ENCODE results near the gene ATP5F1E.

Gene ATP5F1E

GRCh38 chr20:59032713-59033059, 551 bp upstream of the ATP5F1E start (continued):
- TF ChIP-seq ZNF670 (tag by site-specific recombination; IDR thresholded peaks at IDR 0.05; ENCODE audit: low read depth) (no peak), BCL11A (tag by site-specific recombination; IDR thresholded peaks at IDR 0.05; ENCODE audit: low read depth) (no peak), ZNF138 (tag by site-specific recombination; IDR thresholded peaks at IDR 0.05; ENCODE audit: borderline replicate concordance) (no peak), SCRT2 (tag by site-specific recombination; IDR thresholded peaks at IDR 0.05) (peak; percentile 98), ZNF37A (tag by site-specific recombination; IDR thresholded peaks at IDR 0.05) (no peak), ZNF626 (tag by site-specific recombination; IDR thresholded peaks at IDR 0.05) (no peak), HIC1 (tag by site-specific recombination; IDR thresholded peaks at IDR 0.05) (no peak), KLF1 (tag by site-specific recombination; IDR thresholded peaks at IDR 0.05) (no peak), ZSCAN23 (tag by site-specific recombination; IDR thresholded peaks at IDR 0.05) (no peak), ZIC2 (tag by site-specific recombination; IDR thresholded peaks at IDR 0.05) (peak; percentile 15; the same call in 1 of the 2 replicates), ZFP37 (tag by site-specific recombination; IDR thresholded peaks at IDR 0.05) (no peak), SCRT1 (tag by site-specific recombination; IDR thresholded peaks at IDR 0.05; ENCODE audit: borderline replicate concordance) (peak; percentile 88; the same call in 1 of the 2 replicates), ZBTB17 (tag by site-specific recombination; IDR thresholded peaks at IDR 0.05) (peak; percentile 44; the same call in 1 of the 2 replicates), WT1 (tag by site-specific recombination; IDR thresholded peaks at IDR 0.05) (no peak), ZNF654 (tag by site-specific recombination; IDR thresholded peaks at IDR 0.05; ENCODE audit: low read depth) (no peak), OVOL3 (tag by site-specific recombination; IDR thresholded peaks at IDR 0.05) (no peak), ZNF571 (tag by site-specific recombination; IDR thresholded peaks at IDR 0.05) (no peak), ZSCAN30 (tag by site-specific recombination; IDR thresholded peaks at IDR 0.05) (no peak; the same call in 1 of the 2 replicates), YY2 (tag by site-specific recombination; IDR thresholded peaks at IDR 0.05) (no peak), ZNF23 (tag by site-specific recombination; IDR thresholded peaks at IDR 0.05; ENCODE audit: borderline replicate concordance) (no peak), ZNF777 (tag by site-specific recombination; IDR thresholded peaks at IDR 0.05; ENCODE audit: borderline replicate concordance) (0 out of 2 replicates have a peak, but pooled peaks have one; percentile 18), ZNF24 (tag by site-specific recombination; IDR thresholded peaks at IDR 0.05) (no peak), ZNF558 (tag by site-specific recombination; IDR thresholded peaks at IDR 0.05) (no peak), ZNF324 (tag by site-specific recombination; IDR thresholded peaks at IDR 0.05) (no peak), ZNF629 (tag by site-specific recombination; IDR thresholded peaks at IDR 0.05) (peak; percentile 26; the same call in 1 of the 2 replicates), ZNF404 (tag by site-specific recombination; IDR thresholded peaks at IDR 0.05) (no peak), ZNF623 (tag by site-specific recombination; IDR thresholded peaks at IDR 0.05) (no peak), SP7 (tag by site-specific recombination; IDR thresholded peaks at IDR 0.05) (peak; percentile 10; the same call in 1 of the 2 replicates), KLF8 (tag by site-specific recombination; IDR thresholded peaks at IDR 0.05) (no peak; the same call in 1 of the 2 replicates), ZNF133 (tag by site-specific recombination; IDR thresholded peaks at IDR 0.05) (no peak), ZNF121 (tag by site-specific recombination; IDR thresholded peaks at IDR 0.05) (no peak), PRDM2 (tag by site-specific recombination; IDR thresholded peaks at IDR 0.05; ENCODE audit: borderline replicate concordance) (no peak)
- TF ChIP-seq, protein P1, sequence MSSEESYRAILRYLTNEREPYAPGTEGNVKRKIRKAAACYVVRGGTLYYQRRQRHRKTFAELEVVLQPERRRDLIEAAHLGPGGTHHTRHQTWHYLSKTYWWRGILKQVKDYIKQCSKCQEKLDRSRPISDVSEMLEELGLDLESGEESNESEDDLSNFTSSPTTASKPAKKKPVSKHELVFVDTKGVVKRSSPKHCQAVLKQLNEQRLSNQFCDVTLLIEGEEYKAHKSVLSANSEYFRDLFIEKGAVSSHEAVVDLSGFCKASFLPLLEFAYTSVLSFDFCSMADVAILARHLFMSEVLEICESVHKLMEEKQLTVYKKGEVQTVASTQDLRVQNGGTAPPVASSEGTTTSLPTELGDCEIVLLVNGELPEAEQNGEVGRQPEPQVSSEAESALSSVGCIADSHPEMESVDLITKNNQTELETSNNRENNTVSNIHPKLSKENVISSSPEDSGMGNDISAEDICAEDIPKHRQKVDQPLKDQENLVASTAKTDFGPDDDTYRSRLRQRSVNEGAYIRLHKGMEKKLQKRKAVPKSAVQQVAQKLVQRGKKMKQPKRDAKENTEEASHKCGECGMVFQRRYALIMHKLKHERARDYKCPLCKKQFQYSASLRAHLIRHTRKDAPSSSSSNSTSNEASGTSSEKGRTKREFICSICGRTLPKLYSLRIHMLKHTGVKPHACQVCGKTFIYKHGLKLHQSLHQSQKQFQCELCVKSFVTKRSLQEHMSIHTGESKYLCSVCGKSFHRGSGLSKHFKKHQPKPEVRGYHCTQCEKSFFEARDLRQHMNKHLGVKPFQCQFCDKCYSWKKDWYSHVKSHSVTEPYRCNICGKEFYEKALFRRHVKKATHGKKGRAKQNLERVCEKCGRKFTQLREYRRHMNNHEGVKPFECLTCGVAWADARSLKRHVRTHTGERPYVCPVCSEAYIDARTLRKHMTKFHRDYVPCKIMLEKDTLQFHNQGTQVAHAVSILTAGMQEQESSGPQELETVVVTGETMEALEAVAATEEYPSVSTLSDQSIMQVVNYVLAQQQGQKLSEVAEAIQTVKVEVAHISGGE (tag by site-specific recombination; conservative IDR thresholded peaks at IDR 0.05; ENCODE audit: low read depth): peak; percentile 56

Measured in HEK293 (cell line).